Measurements from ENCODE around the gene MCM3.

Gene MCM3

DNA sequence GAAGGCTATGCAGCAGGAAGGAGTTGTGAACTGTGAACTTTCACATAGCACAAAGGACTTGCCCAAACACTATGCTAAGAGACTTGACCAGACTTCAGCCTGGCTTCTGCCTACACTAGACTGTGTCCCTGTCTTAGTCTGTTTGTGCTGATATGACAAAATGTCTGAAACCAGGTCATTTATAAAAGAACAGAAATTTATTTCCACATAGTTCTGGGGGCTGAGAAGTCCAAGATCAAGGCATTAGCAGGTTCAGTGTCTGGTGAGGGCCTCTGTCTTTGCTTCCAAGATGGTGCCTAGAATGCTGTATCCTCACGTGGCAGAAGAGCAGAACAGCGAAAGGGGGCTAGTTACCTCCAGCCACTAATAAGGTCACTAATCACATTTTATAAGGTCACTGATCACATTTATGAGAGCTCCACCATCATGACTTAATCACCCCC is 16.0 kb upstream of the MCM3 start:
- no peak for DNase-seq

DNA sequence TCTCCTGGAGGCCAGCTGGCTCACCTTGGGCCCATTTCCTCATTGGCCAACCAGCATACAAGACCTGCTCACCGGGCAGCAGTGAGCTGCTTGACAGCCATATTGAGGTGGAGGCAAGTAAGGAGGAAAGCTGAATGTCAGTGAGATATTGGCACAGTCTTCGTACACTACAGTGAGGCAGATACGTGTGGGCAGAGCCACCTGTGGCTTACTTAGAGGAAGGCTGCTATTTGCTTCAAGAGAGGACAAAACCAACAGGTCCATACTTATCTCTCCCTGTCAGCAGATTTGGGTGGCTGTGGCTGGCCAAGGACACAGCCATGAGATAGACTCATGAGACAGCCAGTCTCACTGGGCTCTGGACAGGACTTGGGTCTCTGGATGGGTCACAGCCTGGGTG is 15.1 kb upstream of the MCM3 start:
- DNase-seq = no peak

DNA sequence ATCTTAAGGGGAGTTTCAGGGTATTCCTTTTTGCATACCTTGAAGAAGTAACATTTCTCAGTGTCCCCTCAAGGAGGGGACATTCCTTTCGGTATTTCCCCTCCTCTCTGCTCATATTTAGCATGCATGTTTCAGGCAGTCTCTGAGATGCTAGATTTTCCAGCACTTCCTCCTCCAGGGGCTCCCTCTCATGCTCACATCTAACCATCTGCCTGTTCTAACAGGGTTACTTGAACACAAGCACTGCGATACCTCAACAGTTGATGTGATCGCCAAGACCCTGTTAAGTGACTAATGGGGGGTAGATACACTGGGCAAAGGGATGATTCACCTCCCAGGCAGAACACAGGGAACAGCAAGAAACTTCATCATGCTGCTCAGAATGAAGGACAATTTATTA is 12.9 kb upstream of the MCM3 start:
- no peak for DNase-seq

- DNase-seq = no peak
Observed at GRCh38 chr6:52293067-52293466, 8.5 kb upstream of the MCM3 start.

DNA sequence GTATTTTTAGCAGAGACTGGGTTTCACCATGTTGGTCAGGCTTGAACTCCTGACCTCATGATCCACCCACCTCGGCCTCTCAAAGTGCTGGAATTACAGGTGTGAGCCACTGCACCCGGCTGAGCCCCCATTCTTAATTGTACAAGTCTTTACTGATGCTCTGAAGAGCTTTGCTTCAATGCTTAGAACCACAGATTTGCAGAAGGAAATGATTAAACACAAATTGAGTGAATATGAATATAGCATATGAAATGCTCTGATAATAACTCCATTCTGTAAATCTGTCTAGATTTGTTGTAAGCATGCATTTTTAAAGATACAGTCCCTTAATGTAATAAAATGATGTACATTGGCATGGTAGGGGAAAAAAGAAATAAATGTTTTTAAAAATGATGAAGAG is 4.3 kb upstream of the MCM3 start:
- no peak for DNase-seq

GRCh38 chr6:52288216-52288615 is 3.7 kb upstream of the MCM3 start:
- DNase-seq = no peak

DNA sequence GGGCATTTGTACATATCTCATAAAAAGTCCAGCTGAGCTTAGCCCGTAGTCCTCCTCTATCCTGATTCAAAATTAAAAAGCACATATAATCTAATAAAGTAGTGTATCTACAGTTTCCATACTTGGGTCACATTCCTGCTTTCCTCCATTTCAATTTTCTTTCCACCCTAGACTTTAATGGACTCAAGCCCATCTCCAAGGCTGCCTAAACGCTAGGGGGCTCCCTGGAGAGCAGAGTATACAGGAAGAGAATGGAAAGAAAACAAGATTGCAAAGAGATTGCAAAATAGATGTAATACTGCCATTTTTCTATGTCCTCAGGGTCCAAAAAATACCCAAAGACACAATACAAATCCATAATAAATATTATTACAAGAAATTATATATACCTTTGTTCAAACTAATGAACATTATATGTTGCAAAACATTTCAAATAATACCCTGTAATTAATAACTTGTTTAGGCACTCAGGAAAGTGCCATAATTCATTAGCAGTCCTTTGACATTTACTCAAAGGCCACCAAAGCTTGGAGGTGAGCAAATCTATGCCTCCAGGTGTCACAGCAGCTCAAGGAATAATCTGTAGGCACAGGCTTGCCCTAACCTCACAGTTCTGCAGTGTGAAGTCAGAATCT is 2.4 kb upstream of the MCM3 start:
- peak; percentile 76 for DNase-seq

GRCh38 chr6:52285177-52286068 is 881 bp upstream of the MCM3 start:
- DNase-seq = no peak

DNA sequence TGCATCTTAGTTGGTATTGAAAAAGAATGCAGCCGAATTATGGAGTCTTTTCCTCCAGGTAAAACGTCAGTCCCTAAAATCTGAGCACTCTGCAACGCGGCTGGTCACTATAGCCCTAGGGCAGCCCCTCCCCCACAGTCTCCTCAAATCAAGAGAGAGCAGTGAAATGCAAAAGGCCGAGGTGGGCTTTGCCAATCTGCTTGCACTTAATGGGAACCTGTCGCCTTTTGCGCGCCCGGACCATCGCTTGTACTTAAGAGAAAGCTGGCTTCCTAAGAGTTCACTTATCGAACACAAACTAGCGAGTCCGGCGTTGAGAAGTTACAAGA is 447 bp downstream of the MCM3 start:
- peak; percentile 8 for DNase-seq

- no peak for DNase-seq
Observed at GRCh38 chr6:52283111-52283510, 1.4 kb downstream of the MCM3 start.

GRCh38 chr6:52276130-52276529 is 8.4 kb downstream of the MCM3 start:
- DNase-seq = no peak

GRCh38 chr6:52271852-52272460 is 12.6 kb downstream of the MCM3 start:
- no peak for DNase-seq

DNA sequence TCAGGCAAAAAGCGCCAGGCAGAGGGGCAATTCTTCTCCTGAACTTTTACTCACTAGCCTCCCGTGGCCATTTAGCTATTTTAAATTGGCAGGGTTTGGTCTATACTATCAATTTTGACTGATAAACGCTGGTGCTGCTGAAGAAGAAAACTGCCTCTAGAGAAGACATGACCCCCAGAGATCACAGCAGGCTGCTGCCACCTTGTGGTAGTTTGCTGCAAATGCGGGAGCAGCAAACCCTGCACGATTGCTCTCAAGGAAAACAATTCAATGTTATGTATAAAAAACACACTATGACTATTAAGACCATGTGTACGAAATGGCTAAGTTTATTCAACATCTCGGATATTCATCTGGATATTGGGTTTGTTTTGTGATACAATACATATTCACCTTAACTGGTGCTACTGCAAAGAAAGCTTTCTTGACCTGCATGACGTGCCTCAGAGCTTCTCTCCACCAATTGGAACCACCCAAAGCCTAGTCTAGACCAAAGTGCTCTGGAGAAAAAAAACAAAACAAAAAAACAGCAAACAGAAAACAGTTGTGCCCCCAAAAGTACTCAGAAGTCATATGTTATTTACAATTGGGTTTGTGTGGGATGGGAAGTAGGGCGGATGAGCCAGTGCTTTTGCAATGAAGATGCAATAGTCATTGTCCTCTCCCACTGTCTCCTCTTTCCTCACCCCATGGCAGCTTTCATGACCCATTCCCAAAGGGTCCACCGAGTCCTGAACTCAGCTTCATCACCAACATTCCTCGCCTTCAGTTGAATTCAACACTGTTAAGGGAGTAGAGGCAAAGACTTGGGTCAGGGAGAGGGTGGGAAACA is 20.6 kb downstream of the MCM3 start:
- DNase-seq = peak; percentile 21

DNA sequence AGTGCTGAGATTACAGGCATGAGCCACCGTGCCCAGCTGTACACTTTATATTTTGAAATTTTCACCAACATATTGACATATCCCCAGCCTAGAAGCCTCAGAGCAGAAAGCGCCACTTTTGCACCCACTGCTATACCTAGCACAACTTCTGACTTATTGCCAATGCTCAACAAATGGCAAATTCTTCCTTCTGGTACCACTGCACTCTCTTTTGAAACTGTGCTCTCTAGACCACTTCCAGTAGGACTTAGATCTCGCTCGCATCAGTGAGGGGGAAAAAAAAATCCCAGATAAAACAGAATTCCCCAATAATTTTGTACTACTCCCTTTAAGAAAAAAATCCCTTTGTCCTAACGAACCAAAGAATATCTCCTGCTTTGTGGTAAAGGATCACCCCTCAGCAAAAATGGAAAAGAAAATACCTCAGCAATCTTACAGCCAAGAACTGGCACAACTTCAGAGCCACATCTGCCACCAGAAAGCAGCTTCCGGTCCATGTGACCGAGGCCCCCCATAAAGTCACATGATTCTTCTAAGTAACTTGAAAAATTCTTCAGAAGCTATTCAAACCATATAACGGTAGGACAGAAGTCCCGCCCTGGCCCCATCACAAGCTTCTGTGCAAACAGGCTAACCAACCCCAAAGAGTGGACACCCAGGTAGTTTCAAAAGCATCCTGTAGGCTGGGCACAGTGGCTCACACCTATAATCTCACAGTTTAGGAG is 21.8 kb downstream of the MCM3 start:
- no peak for DNase-seq

DNA sequence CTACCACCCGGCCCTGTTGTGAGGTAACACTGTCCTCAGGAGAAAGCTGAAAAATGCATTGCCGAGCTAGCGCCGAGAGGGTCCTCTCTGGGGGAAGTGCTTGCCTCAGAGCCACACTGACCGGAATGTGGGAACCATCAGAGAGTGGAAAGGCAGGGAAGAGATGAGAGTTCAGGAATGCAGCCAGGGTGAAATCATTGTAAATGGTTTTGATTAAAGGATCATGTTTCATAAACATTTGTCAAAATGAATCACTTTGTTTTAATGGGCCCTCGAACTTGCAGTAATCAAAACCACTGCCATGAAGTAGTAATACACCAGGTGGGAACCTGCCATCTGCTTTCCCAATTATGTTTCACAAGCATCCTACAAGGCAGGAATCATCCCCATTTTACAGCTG is 23.3 kb downstream of the MCM3 start:
- DNase-seq = no peak

DNA sequence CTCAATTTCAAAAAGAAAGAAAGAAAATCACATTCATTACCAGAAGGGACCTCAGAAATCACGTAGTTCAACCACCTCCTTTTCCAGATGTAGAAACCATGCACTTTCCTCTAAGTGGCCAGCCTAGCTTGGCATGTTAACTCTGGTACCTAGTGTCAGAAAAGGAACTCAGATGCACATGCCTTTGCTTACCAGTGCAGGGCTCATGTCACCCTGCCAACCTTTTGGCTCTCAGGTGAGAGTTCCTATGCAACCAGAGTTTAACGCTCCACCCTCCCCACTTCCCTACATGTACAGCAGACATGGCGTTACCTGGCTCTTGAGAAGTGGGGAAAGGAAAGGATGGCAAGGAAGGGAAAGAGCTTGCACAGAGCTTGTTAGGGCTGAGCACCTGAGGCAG is 23.9 kb downstream of the MCM3 start:
- DNase-seq = no peak

DNA sequence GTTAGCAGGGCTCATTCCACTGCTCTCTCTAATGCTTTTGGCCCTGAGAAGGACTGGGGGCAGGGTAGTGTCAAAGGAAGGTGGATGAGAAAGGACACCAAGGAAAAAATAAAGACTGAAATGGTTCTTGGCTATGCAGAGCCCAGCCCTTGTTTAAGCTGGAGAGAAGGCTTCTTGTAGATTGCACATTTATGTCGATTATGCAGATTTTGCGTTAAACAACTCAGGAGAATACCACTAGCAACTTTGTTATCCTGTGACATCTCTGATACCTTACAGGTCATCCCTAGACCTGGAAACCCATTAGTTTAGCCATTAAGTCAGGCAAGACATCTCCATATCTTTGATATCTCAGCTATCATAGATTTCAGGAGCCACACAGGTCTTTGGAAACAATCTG is 29.1 kb downstream of the MCM3 start:
- DNase-seq = no peak

- DNase-seq = no peak
Observed at GRCh38 chr6:52254731-52255378, 29.7 kb downstream of the MCM3 start.

DNA sequence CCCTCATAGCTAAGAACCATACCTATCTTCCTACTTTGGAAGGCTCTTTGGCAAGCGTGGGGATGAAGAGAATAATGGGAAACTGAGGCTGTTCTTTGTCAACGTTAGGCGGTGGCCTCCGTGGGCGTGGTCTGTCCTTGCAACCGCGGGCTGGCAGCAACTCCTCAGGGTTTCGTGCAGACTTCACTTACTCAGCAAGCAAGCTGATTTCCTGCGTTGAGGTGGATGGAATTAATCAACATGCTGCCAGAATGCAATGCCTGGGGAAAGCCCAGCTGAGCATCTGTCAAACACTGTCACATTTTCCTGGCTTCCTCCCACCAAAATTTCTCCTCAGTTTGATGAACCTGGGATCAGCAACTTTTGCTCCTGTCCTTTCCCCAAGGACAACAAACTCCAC is 31.0 kb downstream of the MCM3 start:
- DNase-seq = no peak

DNA sequence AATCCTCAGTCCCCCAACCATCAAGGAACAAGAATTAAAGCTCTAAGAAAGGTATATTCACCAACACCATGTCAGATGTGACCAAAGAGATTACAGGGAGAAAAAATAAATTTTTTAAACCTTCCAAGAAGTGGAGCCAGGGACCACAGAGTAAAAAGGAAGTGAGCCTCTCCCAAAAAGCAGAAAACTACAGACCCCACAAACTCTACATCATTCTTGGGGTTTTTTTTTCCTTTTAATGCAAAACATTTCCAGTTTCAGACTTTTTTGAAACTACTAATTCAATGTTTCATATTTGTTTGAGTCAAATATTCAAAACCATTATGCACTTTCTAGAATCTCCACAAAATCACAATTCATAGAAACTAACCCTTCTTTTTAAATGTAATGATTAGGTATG is 33.4 kb downstream of the MCM3 start:
- DNase-seq = no peak

DNA sequence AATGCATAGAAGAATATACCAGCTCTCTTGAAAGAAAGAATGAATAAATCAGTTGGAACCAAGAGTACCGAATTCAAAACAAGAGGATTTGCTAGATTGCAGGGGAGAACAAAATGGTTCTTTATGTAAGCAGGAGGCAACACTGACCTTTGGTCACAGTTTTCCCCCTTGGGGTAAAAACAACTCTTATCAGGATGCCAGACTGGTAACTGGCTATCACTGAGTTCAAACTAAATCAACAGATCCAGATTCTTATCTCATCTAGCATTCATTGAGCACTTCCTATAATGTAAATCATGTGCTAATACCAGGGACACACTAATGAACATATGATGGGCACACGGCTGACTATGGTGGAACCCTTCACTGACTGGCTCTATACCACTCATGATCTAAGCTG is 35.5 kb downstream of the MCM3 start:
- no peak for DNase-seq

GRCh38 chr6:52245425-52245824 is 39.1 kb downstream of the MCM3 start:
- DNase-seq = no peak

Data from NCI-H1436 (cell line).